NCI-H2227 (cell line): ENCODE data around the gene GIMD1.
"Not testable (repeated sequence)": the region's sequence is repeated elsewhere in the genome, so short reads cannot be mapped to it uniquely, and the experiment has no call there.

Experiments
- DNase-seq: peaks from one replicate; lab custom pipeline; 2025; ENCODE audit not compliant: unreplicated experiment; lab: John Stamatoyannopoulos, UW

GIMD1 gene

GRCh38 chr4:106368678-106369077 lies at the start of gene GIMD1:
TSS of gene GIMD1 (minus strand) at chr4:106368778. CDS start at chr4:106367435, 1,343 bp downstream.
- no peak for DNase-seq

GRCh38 chr4:106414366-106414765 lies 45.8 kb upstream of the GIMD1 start:
- no peak for DNase-seq

GRCh38 chr4:106409901-106410889 lies 41.6 kb upstream of the GIMD1 start:
- no peak for DNase-seq

GRCh38 chr4:106408004-106408403 lies 39.4 kb upstream of the GIMD1 start:
- not testable (repeated sequence) for DNase-seq

- DNase-seq = no peak
These were observed 32.6 kb upstream of the GIMD1 start for GRCh38 chr4:106401157-106401556.

GRCh38 chr4:106398898-106399297 lies 30.3 kb upstream of the GIMD1 start:
- not testable (repeated sequence) for DNase-seq

- DNase-seq = no peak
These were observed 27.0 kb upstream of the GIMD1 start for GRCh38 chr4:106395582-106395981.

- no peak for DNase-seq
These were observed 17.3 kb upstream of the GIMD1 start for GRCh38 chr4:106385853-106386393.

GRCh38 chr4:106384878-106385277 lies 16.3 kb upstream of the GIMD1 start:
- DNase-seq = no peak

- no peak for DNase-seq
These were observed 11.6 kb upstream of the GIMD1 start for GRCh38 chr4:106380179-106380578.

GRCh38 chr4:106373026-106373425 lies 4.4 kb upstream of the GIMD1 start:
- no peak for DNase-seq

- DNase-seq = no peak
These were observed 2.6 kb upstream of the GIMD1 start for GRCh38 chr4:106371161-106371560.

- no peak for DNase-seq
These were observed 1.6 kb upstream of the GIMD1 start for GRCh38 chr4:106370214-106370613.

- DNase-seq = peak; percentile 9
These were observed 980 bp upstream of the GIMD1 start for GRCh38 chr4:106369456-106370060.

- no peak for DNase-seq
These were observed 1.5 kb downstream of the GIMD1 start for GRCh38 chr4:106367072-106367471.

GRCh38 chr4:106366026-106366425 lies 2.6 kb downstream of the GIMD1 start:
- no peak for DNase-seq

- DNase-seq = no peak
These were observed 3.0 kb downstream of the GIMD1 start for GRCh38 chr4:106365613-106366012.

GRCh38 chr4:106364282-106364681 lies 4.3 kb downstream of the GIMD1 start:
- DNase-seq = no peak

- no peak for DNase-seq
These were observed 6.3 kb downstream of the GIMD1 start for GRCh38 chr4:106362086-106362825.

GRCh38 chr4:106358899-106359298 lies 9.7 kb downstream of the GIMD1 start:
- no peak for DNase-seq

GRCh38 chr4:106355193-106355592 lies 13.4 kb downstream of the GIMD1 start:
- no peak for DNase-seq
